Neural cell (in vitro differentiated cells): ENCODE data around the gene LRCH4. TPM values are rescaled to one million over a fixed set of nuclear protein-coding genes. Genes with fewer than 3 reads are reported as not detected.

Experiments used
- H2AFZ ChIP-seq: fragments of 200-600, 300-800 bp; sonication (generic), shearing (Covaris generic); 2 replicates; pipeline ENCODE4 v1.6.0; 2014; ENCODE audit warnings: low read depth, mild to moderate bottlenecking, antibody characterized with exemption, low read length, moderate library complexity
- H3F3A ChIP-seq: fragments of 200-600 bp; shearing (Covaris generic); 2 replicates; pipeline ENCODE4 v1.6.1; 2016; ENCODE audit warnings: mild to moderate bottlenecking, moderate library complexity, mixed read lengths, antibody characterized with exemption, low read length; ENCODE audit not compliant: insufficient read depth, poor library complexity, severe bottlenecking
- H3K27ac ChIP-seq: fragments of 200-600, 300-800 bp; sonication (generic), shearing (Covaris generic); 2 replicates; pipeline ENCODE4 v1.5.1; 2014; ENCODE audit warnings: mild to moderate bottlenecking, low read length, moderate library complexity
- H3K27me3 ChIP-seq: fragments of 300-800, 200-600 bp; sonication (generic), shearing (Covaris generic); 2 replicates; pipeline ENCODE4 v1.6.0; 2014; ENCODE audit warnings: mild to moderate bottlenecking, low read depth, low read length, moderate library complexity; ENCODE audit not compliant: insufficient read depth
- H3K36me3 ChIP-seq: fragments of 300-800, 200-600 bp; sonication (generic), shearing (Covaris generic); 2 replicates; pipeline ENCODE4 v1.5.1; 2014; ENCODE audit warnings: mild to moderate bottlenecking, antibody characterized with exemption, low read length, moderate library complexity; ENCODE audit not compliant: insufficient read depth
- H3K4me2 ChIP-seq: fragments of 300-800, 200-600 bp; sonication (generic), shearing (Covaris generic); 2 replicates; pipeline ENCODE4 v1.6.0; 2014; ENCODE audit warnings: mild to moderate bottlenecking, low read length
- H3K4me3 ChIP-seq: fragments of 300-800, 200-600 bp; sonication (generic), shearing (Covaris generic); 2 replicates; pipeline ENCODE4 v1.5.1; 2014; ENCODE audit warnings: mild to moderate bottlenecking, low read length, moderate library complexity
- H3K79me2 ChIP-seq: fragments of 200-600 bp; shearing (Covaris generic); replicated peaks from 2 replicates; pipeline ENCODE4 v1.6.0; 2014; ENCODE audit warnings: mild to moderate bottlenecking, low read length, moderate library complexity; ENCODE audit not compliant: insufficient read depth
- H3K9ac ChIP-seq: fragments of 300-800, 200-600 bp; sonication (generic), shearing (Covaris generic); 2 replicates; pipeline ENCODE4 v1.6.1; 2016; ENCODE audit warnings: mild to moderate bottlenecking, low read length, mixed read lengths
- H3K9me2 ChIP-seq: fragments of 200-600 bp; shearing (Covaris generic); 2 replicates; pipeline ENCODE4 v1.6.1; 2016; ENCODE audit warnings: mild to moderate bottlenecking, low read length, mixed read lengths; ENCODE audit not compliant: insufficient read depth
- H3K9me3 ChIP-seq: fragments of 200-600, 300-800 bp; sonication (generic), shearing (Covaris generic); 2 replicates; pipeline ENCODE4 v1.6.1; 2016; ENCODE audit warnings: mild to moderate bottlenecking, mixed run types, low read length, moderate library complexity, mixed read lengths
- H4K20me1 ChIP-seq: fragments of 200-600 bp; shearing (Covaris generic); 2 replicates; pipeline ENCODE4 v1.6.1; 2016; ENCODE audit warnings: mild to moderate bottlenecking, mixed run types; ENCODE audit not compliant: insufficient read depth
- CTCF ChIP-seq: fragments of 450-650 bp; IDR thresholded peaks from 2 replicates; pipeline ENCODE4 v1.5.1; 2014; ENCODE audit warnings: antibody characterized with exemption, mild to moderate bottlenecking, moderate library complexity; ENCODE audit not compliant: poor library complexity, severe bottlenecking
- EP300 ChIP-seq: fragments of 450-650 bp; conservative IDR thresholded peaks from 2 replicates; pipeline ENCODE4 v1.6.1; 2014; ENCODE audit warnings: antibody characterized with exemption, mild to moderate bottlenecking, moderate library complexity; ENCODE audit not compliant: poor library complexity, severe bottlenecking
- EZH2 ChIP-seq: fragments of 200-600, 300-800 bp; shearing (Covaris generic), sonication (generic); IDR thresholded peaks from 2 replicates; pipeline ENCODE4 v1.6.1; 2014; ENCODE audit warnings: antibody characterized with exemption, low read length, borderline replicate concordance, mild to moderate bottlenecking; ENCODE audit not compliant: insufficient read depth, poor library complexity, severe bottlenecking
- MXI1 ChIP-seq: fragments of 450-650 bp; conservative IDR thresholded peaks from 2 replicates; pipeline ENCODE4 v1.6.1; 2014; ENCODE audit warnings: antibody characterized with exemption, mild to moderate bottlenecking; ENCODE audit not compliant: poor library complexity, severe bottlenecking
- POLR2AphosphoS5 ChIP-seq: IDR thresholded peaks from 2 replicates; pipeline ENCODE4 v1.6.1; 2012
- RAD21 ChIP-seq: fragments of 450-650 bp; conservative IDR thresholded peaks from 2 replicates; pipeline ENCODE4 v1.6.1; 2014; ENCODE audit warnings: antibody characterized with exemption, mild to moderate bottlenecking, moderate library complexity
- REST ChIP-seq: IDR thresholded peaks from 2 replicates; pipeline ENCODE4 v1.6.1; 2012; ENCODE audit warnings: borderline replicate concordance
- SMC3 ChIP-seq: fragments of 450-650 bp; conservative IDR thresholded peaks from 2 replicates; pipeline ENCODE4 v1.6.1; 2014; ENCODE audit warnings: antibody characterized with exemption, mild to moderate bottlenecking, moderate library complexity; ENCODE audit not compliant: poor library complexity
- TAF1 ChIP-seq: IDR thresholded peaks from 2 replicates; pipeline ENCODE4 v1.6.1; 2012; ENCODE audit warnings: low read depth
- polyA plus RNA-seq: library from polyadenylated mRNA; depleted of rRNA; stranded (reverse); fragments of >200 nt; gene quantifications from 2 replicates; pipeline ENCODE4 v1.2.3, GENCODE V29; 2014

Gene LRCH4
- polyA plus RNA-seq, 1 donor from 2014 or later, result 17.2 TPM

DNA sequence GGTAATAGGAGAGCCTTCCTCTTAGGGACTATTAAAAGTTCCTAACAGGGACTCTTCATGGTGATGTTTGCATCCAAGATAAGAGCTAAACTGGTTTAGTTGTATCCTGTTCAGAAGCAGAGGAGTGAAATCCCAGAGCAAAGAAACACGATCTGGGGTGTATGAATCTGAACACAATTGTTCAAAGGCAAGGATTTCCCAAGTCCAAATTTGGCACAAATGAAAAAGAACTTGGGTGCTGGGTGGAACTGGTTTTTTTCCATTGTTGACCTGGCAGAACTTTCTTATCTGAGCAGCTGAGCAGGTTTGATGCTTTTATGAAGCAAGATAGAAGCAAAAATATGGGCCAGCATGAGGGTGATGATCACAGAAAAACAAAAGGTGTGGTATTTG is 41.0 kb downstream of the LRCH4 start:
- H3K4me3 ChIP-seq, result no peak overlapping the region
- H3K36me3 ChIP-seq, result no peaks in the 10 kb centered on the region
- H3F3A ChIP-seq, result no peaks in the 10 kb centered on the region
- H3K9me3 ChIP-seq, result no peaks in the 10 kb centered on the region
- H3K79me2 ChIP-seq, result peaks cover 6% of the 10 kb centered on the region
- TF ChIP-seq TAF1 (no peak), CTCF (no peak), SMC3 (no peak), EZH2 (no peak), RAD21 (no peak), MXI1 (no peak), REST (no peak), EP300 (no peak), POLR2AphosphoS5 (no peak)
- H3K27ac ChIP-seq, result no peak overlapping the region
- no peaks in the 10 kb centered on the region for H4K20me1 ChIP-seq
- H3K27me3 ChIP-seq, result no peaks in the 10 kb centered on the region
- H3K4me2 ChIP-seq, result no peak overlapping the region
- no peak overlapping the region for H3K9ac ChIP-seq
- H2AFZ ChIP-seq, result no peak overlapping the region
- H3K9me2 ChIP-seq, result no peaks in the 10 kb centered on the region

- Histone ChIP-seq H3K36me3 (no peaks in the 10 kb centered on the region), H2AFZ (no peak overlapping the region), H3F3A (no peaks in the 10 kb centered on the region), H4K20me1 (no peaks in the 10 kb centered on the region), H3K9ac (no peak overlapping the region), H3K9me3 (no peaks in the 10 kb centered on the region), H3K4me3 (no peak overlapping the region), H3K79me2 (peaks cover 7% of the 10 kb centered on the region), H3K4me2 (no peak overlapping the region), H3K27me3 (no peaks in the 10 kb centered on the region), H3K9me2 (no peaks in the 10 kb centered on the region), H3K27ac (no peak overlapping the region)
- no peak for TF ChIP-seq CTCF
- TF ChIP-seq RAD21, result no peak
- TF ChIP-seq TAF1, result no peak
- TF ChIP-seq SMC3, result no peak
- TF ChIP-seq POLR2AphosphoS5, result no peak
- no peak for TF ChIP-seq MXI1
- no peak for TF ChIP-seq EP300
- no peak for TF ChIP-seq REST
- TF ChIP-seq EZH2, result no peak
Measured at GRCh38 chr7:100544386-100544785, 41.5 kb downstream of the LRCH4 start.
